H54 (cell line): ENCODE data around the gene SLC4A4.

Experiments
- DNase-seq: peaks from one replicate; pipeline ENCODE4 v3.0.0; 2011; ENCODE audit warnings: low spot score, mixed read lengths; ENCODE audit not compliant: insufficient read length
- FAIRE-seq: peaks from 3 replicates; lab custom pipeline; 2011; peaks lifted over from hg19 to GRCh38; lab: Jason Lieb, UNC
- POLR2A ChIP-seq: IDR thresholded peaks from 2 replicates; pipeline ENCODE4 v1.6.1; 2011; ENCODE audit warnings: low read depth, mild to moderate bottlenecking, low read length

The SLC4A4 gene

GRCh38 chr4:71333960-71334359 is 4.9 kb upstream of the SLC4A4 start:
- TF ChIP-seq POLR2A: no peak
- DNase-seq (no peak), FAIRE-seq (no peak)

- TF ChIP-seq POLR2A: no peak
- DNase-seq (no peak), FAIRE-seq (no peak)
These were observed 4.3 kb upstream of the SLC4A4 start for GRCh38 chr4:71334465-71334882.

- no peak for DNase-seq
- no peak for FAIRE-seq
- TF ChIP-seq POLR2A: no peak
These were observed 5.0 kb downstream of the SLC4A4 start for GRCh38 chr4:71343670-71344466.

GRCh38 chr4:71346710-71347109 is 7.9 kb downstream of the SLC4A4 start:
- TF ChIP-seq POLR2A: no peak
- FAIRE-seq (no peak), DNase-seq (no peak)

GRCh38 chr4:71348586-71348985 is 9.8 kb downstream of the SLC4A4 start:
- FAIRE-seq: no peak
- no peak for DNase-seq
- no peak for TF ChIP-seq POLR2A

- DNase-seq: no peak
- no peak for FAIRE-seq
These were observed 16.2 kb downstream of the SLC4A4 start for GRCh38 chr4:71355045-71355444.

GRCh38 chr4:71355971-71356370 is 17.2 kb downstream of the SLC4A4 start:
- DNase-seq (no peak), FAIRE-seq (no peak)
- TF ChIP-seq POLR2A: no peak

More at GRCh38 chr4:71355045-71355444, 16.2 kb downstream of the SLC4A4 start:
- TF ChIP-seq POLR2A: no peak

- TF ChIP-seq POLR2A: no peak
- DNase-seq (no peak), FAIRE-seq (no peak)
These were observed 18.3 kb downstream of the SLC4A4 start for GRCh38 chr4:71356924-71357663.

GRCh38 chr4:71360844-71361243 is 22.0 kb downstream of the SLC4A4 start:
- FAIRE-seq (no peak), DNase-seq (no peak)
- no peak for TF ChIP-seq POLR2A

- no peak for TF ChIP-seq POLR2A
- FAIRE-seq (no peak), DNase-seq (no peak)
These were observed 22.7 kb downstream of the SLC4A4 start for GRCh38 chr4:71361476-71361875.

GRCh38 chr4:71366766-71367165 is 27.9 kb downstream of the SLC4A4 start:
- FAIRE-seq (no peak), DNase-seq (no peak)
- TF ChIP-seq POLR2A: no peak

GRCh38 chr4:71367546-71367945 is 28.7 kb downstream of the SLC4A4 start:
- no peak for TF ChIP-seq POLR2A
- no peak for FAIRE-seq
- no peak for DNase-seq

GRCh38 chr4:71368906-71369305 is 30.1 kb downstream of the SLC4A4 start:
- TF ChIP-seq POLR2A: no peak
- DNase-seq (no peak), FAIRE-seq (no peak)

- TF ChIP-seq POLR2A: no peak
- FAIRE-seq: no peak
These were observed 30.7 kb downstream of the SLC4A4 start for GRCh38 chr4:71369536-71369935.

More at GRCh38 chr4:71369536-71369935, 30.7 kb downstream of the SLC4A4 start:
- no peak for DNase-seq
